HG02798 (cell line): ENCODE data around the gene LPXN.
"Not testable (repeated sequence)": the region's sequence is repeated elsewhere in the genome, so short reads cannot be mapped to it uniquely, and the experiment has no call there.

Experiments used
- ATAC-seq: cut with Tn5 transposase; IDR thresholded peaks from one replicate; pipeline ENCODE4 v1.9.1; 2021; ENCODE audit warnings: mild to moderate bottlenecking; ENCODE audit not compliant: unreplicated experiment, poor library complexity

The LPXN gene

DNA sequence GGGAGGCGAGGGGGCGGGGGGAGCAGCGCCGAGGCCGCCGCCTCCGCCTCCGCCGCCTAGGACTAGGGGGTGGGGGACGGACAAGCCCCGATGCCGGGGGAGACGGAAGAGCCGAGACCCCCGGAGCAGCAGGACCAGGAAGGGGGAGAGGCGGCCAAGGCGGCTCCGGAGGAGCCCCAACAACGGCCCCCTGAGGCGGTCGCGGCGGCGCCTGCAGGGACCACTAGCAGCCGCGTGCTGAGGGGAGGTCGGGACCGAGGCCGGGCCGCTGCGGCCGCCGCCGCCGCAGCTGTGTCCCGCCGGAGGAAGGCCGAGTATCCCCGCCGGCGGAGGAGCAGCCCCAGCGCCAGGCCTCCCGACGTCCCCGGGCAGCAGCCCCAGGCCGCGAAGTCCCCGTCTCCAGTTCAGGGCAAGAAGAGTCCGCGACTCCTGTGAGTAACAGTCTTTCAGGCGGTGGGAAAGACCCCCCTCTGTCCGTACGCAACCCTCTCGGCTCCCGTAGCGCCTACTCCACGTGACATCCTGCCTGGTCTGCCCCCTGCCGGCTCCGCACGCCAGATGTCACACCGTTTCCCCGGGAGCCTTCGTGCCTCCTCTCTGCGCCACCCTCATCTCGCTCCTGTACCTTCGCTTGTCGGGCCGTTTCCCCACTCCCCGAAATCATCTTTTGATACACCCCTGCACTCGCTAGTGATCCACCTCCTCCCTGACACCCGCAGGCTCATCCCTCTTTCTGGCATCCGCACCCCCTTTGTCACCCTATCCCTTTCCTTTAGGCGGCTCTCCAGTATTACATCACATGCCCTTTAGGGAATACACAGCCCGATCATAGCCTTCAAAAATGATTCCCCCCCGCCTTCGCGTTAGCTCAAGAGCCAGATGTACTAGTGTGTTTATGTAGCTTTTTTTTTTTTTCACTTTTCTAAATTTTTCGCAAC is 3.8 kb upstream of the LPXN start:
- peak; percentile 46 for ATAC-seq

DNA sequence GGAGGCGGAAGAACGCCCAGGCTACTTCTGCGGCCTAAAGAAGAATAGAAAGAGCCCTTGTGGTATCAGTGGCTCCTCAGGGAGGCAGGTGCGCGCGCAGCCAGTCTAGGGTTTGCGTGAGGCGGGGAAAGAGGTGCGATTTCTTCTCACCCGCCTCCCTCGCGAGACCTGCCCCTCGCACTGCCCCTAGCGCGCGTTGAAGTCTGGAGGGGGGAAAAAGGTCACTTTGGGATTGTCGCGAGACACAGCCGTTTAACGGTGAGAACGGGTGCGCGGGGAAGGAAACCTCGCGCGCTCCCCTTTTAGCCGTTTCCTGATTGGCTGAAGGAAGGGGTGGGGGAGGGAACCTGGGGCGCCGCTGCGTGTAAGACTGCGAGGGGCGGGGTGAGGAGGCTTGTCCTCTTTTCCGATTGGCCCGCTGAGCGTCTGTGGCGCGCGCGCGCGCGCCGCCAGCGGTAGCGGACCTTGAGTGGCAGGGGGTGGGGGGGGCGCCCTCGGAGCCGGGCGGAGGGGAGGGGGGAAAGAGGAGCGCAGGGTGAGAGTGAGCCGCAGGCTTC is 3.1 kb upstream of the LPXN start, which contains the start of gene ZFP91:
ZFP91 (plus strand) TSS at position 429 of the 557 bp plus-strand sequence. CDS start 219 bp downstream, outside the sequence.
- ATAC-seq = peak; percentile 44

DNA sequence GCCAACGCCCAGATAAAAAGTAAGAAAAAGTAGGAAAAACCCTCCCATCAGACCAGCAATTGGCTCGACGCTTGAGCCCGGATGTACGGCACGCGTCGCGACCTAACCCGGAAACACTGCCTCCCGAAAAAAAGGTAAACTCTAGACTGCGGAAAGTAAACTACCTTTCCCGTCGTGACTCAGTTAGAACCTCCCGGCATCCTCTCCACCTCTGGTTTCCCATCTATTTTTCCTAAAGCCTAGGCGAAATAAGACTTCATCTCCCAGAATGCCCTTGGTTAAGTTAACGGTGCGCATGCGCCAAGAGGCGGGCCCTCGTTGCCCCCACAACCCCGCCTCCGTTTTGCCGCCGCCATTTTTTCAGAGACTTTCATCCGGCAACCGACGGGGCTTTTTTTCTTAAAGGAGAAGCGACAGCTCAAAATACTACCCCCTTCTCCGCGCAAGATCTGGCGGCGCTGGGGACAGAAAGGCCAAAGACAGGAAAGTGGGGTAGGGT is 2.5 kb upstream of the LPXN start:
- no peak for ATAC-seq

DNA sequence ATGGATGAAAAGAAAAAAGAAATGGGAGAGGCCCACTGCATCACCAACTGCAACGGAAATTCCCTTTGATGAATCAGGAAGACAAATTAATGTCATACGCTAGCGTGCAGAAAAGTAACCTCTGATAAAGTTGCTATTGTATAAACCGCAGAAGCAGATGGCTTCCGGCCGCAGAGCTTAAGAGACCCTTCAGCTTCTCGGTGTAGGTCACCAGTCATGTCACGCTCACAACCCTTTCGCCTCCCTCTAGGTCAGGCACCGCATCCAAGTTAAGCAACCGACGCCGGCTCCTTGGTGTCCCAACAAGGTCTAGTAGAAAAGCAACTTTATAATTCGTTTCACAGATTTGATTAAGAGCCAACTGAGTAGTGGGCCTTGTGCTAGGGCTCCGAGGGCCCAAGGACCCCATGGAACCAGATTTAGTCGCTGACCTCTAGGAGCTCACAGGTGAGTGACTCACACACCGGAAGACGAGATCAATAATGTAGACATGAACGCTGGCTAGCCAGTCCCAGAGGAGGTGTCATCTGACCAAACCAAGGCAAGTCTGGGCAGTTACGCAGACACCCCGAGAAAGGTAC is 2.0 kb upstream of the LPXN start:
- peak; percentile 56 for ATAC-seq

DNA sequence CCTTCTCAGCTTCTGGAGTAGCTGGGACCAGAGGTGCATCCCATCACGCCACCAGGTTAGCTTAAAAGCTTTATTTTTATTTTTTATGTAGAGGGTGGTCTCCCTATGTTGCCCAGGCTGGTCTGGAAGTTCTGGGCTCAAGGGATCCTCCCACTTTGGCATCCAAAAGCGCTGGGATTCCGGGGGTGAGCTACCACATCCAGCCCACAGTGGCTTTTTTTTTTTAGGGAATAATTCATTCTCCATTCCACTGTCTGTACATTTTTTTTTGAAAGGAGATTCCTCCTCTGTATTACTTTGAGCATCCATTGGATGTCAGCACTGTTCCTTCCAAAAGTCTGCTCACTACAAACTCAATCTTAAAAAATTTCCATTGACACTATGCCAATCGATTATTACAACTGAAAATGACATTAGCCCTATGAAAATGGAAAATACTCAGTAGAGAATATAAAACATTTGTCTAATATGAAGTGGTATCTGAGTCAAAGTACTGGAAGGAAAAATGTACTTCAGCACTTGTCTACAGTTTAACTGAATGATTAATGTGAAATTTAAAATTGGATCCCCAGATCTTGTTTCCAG is 1.3 kb upstream of the LPXN start:
- no peak for ATAC-seq

DNA sequence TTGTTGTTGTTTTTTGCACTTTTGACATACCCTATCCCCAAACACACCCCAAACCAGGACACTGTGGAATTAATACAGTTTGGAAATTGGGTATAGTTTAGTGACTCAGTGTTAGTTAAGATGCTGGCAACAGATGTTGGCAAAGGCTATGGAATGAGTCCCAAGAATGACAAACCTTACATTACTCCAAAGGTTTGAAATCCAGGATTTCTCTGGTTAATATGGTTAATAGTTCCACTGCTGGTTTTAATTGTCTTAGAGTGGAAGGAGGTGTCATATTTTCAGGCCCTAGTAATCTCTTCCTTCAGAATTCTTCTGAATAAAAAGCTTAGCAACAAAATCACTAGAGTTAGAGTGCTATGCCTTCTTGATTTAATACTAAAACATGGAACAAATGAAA is 775 bp downstream of the LPXN start:
- no peak for ATAC-seq

DNA sequence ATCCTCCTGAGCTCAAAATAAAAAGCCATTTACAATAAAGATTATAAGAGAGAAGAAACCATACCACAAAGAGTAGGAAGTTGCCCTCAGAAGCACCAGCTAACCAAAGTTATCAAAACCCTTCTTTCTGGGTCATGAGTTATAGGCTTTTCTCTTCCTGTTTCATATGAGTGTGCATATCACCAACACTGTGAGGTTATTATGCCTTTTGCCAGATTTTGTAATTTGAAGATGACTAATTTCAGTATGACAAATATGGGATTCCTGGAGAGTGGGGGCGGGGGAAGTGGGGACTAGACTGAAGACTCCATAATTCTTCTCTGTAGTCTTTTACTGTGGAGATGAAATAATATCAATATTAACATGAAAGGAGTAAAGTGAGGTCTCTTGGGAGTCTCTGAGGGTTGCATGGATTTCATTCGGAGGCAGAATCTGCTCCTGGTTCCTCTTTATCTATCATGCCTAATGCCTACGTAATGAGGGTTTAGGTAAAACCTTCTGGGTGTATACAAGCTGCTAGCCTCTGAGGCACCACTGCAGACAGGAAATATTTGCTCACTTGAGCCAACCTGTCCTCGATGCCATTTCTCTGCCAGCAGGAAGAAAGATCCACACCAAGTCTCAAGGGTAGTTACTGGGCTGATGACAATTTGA is 2.1 kb downstream of the LPXN start:
- peak; percentile 14 for ATAC-seq

DNA sequence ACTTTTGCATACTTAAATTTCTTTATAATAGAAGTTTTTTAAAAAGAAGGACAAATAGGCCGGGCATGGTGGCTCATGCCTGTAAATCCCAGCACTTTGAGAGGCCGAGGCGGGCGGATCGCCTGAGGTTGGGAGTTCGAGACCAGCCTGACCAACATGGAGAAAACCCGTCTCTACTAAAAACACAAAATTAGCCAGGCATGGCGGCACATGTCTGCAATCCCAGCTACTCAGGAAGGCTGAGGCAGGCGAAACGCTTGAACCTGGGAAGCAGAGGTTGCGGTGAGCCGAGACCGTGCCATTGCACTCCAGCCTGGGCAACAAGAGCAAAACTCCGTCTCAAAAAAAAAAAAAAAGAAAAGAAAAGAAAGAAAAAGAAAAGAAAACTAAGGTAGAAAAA is 2.8 kb downstream of the LPXN start:
- ATAC-seq = not testable (repeated sequence)

DNA sequence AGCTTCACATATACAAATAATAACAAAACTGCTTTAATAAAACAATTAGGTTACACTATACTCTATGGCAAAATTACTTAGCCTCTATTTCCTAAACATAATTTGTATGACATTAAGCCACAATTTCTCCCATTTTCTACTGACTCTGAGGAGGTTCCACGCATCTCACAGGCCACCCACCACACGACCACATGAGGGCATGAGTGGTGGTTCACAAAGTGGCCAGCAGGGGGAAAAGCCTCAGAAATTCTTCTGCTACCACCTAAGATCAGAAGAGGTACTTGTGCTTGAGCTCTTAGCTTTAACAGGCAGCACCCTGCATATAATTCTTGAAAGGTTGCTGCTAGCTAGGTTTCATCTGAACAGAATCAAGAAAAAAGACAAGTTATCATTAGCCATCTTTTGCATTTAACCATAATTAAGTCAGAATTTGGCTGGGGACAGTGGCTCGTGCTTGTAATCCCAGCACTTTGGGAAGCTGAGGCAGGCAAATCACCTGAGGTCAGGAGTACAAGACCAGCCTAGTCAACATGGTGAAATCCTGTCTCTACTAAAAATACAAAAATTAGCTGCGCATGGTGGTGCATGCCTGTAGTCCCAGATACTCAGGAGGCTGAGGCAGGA is 7.7 kb downstream of the LPXN start:
- peak; percentile 95 for ATAC-seq

DNA sequence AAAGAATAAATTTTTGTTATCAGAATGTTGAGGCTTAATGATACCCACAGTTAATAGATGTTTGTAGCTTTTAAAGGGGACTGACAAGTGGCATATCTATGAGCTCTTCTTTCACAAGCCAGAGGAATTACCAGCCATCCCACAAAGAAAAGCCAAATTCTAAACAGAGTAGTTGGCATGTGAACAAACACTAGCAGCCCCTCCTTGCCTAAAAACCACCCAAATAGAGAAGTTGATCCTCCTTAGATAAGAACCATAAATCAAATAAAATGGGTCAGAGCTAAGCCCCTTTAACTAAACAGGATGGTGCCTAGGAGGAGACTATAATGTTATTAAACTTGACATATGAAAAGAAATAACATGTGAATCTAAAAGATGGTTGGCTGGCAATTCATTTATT is 11.4 kb downstream of the LPXN start:
- no peak for ATAC-seq

DNA sequence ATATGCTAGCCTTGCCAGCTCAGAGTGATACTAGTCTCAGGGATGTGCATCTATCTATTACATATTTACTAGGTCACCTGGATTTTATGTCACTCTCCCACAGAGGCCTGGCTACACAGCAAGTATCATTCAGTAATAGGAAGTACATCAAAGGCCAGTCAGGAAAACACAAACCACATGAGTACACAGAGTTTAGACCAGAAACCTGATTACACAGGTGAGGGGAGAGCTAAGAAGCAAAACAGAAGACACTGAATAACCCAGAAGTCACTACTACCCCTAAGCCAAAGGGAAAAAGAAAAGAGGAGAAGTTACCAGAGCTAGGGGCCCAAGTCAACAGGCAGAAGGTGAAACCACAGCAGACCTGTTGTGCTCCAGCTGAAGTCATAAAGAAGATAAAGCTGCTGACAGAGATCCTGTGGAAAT is 13.3 kb downstream of the LPXN start:
- ATAC-seq = peak; percentile 74

DNA sequence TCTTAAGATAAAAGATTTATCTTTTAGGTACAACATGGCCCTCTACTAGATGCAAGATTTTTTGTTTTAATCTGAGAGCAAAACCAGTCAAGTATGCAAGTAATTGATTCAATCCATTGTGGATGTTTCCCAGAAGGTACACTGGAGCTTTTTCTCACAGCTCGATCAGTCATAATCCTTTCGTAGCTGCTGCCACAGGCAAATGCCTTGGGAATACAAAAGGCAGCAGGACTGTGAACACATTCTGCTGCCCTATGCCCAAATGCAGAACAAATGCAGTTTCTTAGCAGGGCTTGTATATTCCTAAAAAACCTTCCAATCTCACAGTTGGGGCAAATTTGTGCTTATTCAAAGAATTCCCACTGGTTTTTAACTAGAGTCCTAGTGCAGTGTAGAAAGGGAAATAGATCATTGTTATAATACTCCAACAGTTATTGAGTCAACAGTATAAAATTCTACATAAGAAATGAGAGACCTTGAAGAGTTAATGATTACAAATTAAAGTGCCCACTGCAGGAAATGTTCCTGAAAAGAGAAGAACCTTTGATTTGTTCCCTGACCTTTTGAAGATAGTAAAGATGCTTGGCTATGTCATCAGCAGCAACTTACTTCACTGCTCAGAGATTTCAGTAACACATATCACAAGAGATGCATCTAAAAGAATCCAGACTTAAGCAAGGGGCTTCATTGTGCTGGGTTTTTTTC is 14.1 kb downstream of the LPXN start:
- ATAC-seq = no peak

DNA sequence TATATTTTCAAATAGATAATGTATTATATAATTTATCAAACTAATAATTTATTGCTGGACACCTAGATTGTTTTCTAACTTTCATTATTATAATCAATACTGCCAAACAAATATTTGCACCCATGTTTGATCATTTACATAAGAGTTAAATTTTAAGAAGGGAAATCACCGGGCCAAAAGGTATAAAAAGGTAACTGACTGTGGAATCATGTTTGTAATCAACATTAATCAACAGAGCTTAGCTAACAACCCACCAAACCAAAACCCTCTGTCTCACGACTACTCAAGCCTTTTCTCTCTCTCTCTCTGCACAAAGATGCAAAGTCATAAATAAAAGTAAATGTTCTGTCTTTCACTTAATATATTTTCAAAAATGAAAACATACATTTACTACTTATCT is 14.8 kb downstream of the LPXN start:
- no peak for ATAC-seq

DNA sequence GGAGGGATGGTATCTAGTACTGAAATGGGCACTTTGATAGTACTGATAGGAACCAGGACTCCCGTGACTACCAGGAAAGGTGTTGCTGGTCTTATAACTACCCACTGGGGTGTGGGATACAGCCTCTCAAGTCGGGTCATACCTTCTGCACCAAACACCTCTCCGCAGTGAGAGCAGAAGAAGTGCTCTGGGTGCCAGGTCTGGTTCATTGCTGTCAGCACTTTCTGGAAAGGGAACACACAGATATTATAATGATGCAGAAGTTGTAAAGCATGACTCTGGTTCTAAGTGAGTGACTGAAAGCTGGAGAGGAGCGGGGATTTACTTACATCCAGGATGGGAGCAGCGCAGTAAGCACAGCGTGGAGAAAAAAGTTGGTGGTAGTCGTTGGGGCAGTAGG is 26.0 kb downstream of the LPXN start:
- ATAC-seq = no peak

DNA sequence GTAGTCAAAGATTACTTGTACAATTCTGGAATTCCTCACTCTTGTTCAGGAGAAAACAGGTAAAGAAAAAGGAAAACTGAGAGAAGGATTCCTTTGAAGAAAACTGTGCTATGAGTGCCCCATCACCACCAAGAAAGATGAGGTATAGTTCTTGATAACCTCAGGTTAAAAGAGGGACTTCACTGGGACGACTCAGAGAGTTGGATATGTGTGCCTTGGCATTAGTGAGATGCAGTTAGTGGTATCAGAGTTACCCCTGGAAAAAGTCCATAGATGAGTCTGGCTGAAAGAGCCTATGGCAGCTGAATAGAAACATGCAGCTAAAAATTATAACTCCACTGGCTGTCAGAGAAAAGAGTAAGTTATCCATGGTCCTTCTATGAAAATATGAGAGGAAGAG is 28.8 kb downstream of the LPXN start:
- no peak for ATAC-seq

DNA sequence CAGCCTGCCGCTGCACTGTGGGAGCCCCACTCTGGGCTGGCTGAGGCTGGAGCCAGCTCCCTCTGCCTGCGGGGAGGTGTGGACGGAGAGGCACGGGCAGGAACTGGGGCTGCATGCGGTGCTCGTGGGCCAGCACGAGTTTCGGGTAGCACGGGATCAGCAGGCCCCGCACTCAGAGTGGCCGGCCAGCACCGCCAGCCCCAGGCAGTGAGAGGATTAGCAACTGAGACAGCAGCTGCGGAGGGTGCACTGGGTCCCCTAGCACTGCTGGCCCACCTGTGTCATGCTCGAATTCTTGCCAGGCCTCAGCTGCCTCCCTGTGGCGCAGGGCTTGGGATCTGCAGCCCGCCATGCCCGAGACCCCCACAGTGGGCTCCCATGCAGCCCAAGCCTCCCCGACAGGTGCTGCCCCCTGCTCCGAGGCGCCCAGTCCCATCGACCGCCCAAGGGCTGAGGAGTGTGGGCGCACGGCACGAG is 43.8 kb downstream of the LPXN start:
- ATAC-seq = no peak

DNA sequence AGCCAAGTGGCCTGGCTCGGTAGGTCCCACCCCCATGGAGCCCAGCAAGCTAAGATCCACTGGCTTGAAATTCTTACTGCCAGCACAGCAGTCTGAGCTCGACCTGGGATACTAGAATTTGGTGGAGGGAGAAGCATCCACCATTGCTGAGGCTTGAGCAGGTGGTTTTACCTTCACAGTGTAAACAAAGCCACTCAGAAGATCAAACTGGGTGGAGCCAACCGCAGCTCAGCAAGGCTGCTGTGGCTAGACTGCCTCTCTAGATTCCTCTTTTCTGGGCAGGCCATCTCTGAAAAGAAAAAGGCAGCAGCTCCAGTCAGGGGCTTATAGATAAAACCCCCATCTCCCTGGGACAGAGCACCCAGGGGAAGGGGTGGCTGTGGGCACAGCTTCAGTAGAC is 45.4 kb downstream of the LPXN start:
- no peak for ATAC-seq

DNA sequence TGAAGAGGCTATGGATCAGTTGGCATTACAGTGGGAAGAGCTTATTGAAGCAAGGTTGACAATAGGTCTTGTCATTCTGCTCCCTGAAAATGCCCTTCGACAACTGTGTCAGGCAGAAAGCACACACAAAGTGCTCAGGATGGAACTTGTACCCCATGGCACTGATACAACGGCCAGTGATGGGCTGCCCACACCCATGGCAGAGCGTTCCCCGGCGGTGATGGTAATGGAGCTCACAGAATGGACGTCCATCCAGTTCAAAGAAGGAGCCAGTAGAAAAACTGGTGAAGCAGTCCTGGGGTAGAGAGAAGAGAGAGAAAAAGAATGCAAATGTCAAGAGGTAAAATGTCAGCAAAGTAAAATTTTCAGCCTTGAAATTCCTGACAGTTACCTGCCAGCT is 48.2 kb downstream of the LPXN start:
- no peak for ATAC-seq

DNA sequence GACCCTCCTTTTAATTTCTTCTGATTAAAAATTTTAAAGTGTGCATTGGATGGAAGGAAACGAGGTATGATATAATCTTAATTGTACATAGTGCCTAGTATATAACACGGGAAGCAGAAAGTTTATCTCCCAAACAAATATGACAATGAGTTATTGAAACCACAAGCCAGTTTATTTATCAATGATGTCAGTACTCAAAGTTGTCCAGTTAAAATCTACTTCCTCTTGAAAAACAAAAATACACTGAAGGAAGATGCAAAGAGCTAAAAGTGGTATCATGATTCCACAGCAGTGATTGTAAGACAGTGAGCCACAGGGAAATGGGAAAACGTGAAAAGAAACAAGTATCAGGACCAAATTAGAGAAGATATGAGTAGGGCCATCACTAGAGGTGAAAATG is 48.9 kb downstream of the LPXN start:
- no peak for ATAC-seq
